ENCODE results near the gene TRIM71. TPM values are rescaled to one million over a fixed set of nuclear protein-coding genes. Genes with fewer than 3 reads are reported as not detected.

The TRIM71 gene
- total and polyA plus RNA-seq, 2 of the 13 experiments (the other 11 are each of a cell fraction or from before 2014, with no cell fraction given), result 21.7 to 76.9 TPM

DNA sequence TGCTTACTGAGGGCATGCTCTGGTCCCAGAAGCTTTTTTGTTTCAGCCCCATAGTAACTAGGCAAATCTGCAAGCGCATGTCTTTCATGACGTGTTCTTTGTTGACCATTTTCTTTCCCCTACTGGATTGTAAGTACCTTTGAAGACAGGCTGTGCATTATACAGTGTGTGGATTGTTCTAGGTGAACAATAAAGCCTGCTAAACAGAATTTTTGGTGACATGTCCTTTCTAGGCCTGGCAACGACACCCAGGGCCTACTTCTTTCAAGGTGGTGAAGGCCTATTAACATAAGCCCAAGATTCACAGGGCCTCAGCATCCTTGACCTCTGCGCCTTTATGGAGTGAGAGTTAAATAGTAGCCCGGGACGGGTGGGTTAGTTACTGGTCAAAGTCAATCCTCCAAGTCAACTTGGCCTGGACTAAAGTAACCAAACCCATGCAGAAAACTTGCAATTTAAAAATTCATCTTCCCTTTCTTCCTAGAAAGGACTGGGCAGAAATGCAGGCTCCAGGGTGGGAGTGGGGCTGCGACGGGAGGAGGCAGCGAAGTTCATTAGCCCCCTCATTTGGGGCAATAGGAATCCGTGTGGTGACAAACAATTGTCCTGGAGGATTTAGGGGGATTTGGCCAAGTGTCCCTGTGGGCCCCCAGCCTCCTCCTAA is 37.6 kb upstream of the TRIM71 start (continued):
- no peak for TF ChIP-seq ZNF12 (CRISPR knock-in tag; IDR thresholded peaks at IDR 0.05)
- TF ChIP-seq PCBP2 (optimal IDR thresholded peaks at IDR 0.05; ENCODE audit: low read depth, low read length, poor library complexity, severe bottlenecking), result no peak
- no peak for TF ChIP-seq CAMTA2 (CRISPR knock-in tag; IDR thresholded peaks at IDR 0.05; ENCODE audit: borderline replicate concordance)
- no peak for TF ChIP-seq FIP1L1 (IDR thresholded peaks at IDR 0.05; ENCODE audit: borderline replicate concordance, insufficient read depth, low read depth, low read length)
- TF ChIP-seq ZFY (CRISPR knock-in tag; IDR thresholded peaks at IDR 0.05), result peak; percentile 60
- TF ChIP-seq ZNF776 (CRISPR knock-in tag; IDR thresholded peaks at IDR 0.05), result no peak
- TF ChIP-seq WIZ (CRISPR knock-in tag; IDR thresholded peaks at IDR 0.05), result no peak
- no peak for TF ChIP-seq ZNF10 (CRISPR knock-in tag; IDR thresholded peaks at IDR 0.05; ENCODE audit: borderline replicate concordance, low read depth)
- no peak for TF ChIP-seq SMAD9 (CRISPR knock-in tag; IDR thresholded peaks at IDR 0.05)
- no peak for TF ChIP-seq PHF21A (CRISPR knock-in tag; IDR thresholded peaks at IDR 0.05)
- no peak for TF ChIP-seq ZNF891 (CRISPR knock-in tag; IDR thresholded peaks at IDR 0.05)
- no peak for TF ChIP-seq ZFP62 (CRISPR knock-in tag; IDR thresholded peaks at IDR 0.05)
- no peak for TF ChIP-seq HMGA1 (CRISPR knock-in tag; conservative IDR thresholded peaks at IDR 0.05)
- TF ChIP-seq ZNF746 (CRISPR knock-in tag; IDR thresholded peaks at IDR 0.05), result no peak; the same call in 1 of the 2 replicates
- TF ChIP-seq SOX13 (IDR thresholded peaks at IDR 0.05), result no peak
- TF ChIP-seq SOX13 (CRISPR knock-in tag; conservative IDR thresholded peaks at IDR 0.05 in 1 of 2, IDR thresholded peaks at IDR 0.05 in 1 of 2), result peak in 1 of 2 experiments; percentile 35; a peak in 2 of 4 replicates
- TF ChIP-seq PAWR (CRISPR knock-in tag; IDR thresholded peaks at IDR 0.05; ENCODE audit: borderline replicate concordance), result no peak
- TF ChIP-seq, protein P1, sequence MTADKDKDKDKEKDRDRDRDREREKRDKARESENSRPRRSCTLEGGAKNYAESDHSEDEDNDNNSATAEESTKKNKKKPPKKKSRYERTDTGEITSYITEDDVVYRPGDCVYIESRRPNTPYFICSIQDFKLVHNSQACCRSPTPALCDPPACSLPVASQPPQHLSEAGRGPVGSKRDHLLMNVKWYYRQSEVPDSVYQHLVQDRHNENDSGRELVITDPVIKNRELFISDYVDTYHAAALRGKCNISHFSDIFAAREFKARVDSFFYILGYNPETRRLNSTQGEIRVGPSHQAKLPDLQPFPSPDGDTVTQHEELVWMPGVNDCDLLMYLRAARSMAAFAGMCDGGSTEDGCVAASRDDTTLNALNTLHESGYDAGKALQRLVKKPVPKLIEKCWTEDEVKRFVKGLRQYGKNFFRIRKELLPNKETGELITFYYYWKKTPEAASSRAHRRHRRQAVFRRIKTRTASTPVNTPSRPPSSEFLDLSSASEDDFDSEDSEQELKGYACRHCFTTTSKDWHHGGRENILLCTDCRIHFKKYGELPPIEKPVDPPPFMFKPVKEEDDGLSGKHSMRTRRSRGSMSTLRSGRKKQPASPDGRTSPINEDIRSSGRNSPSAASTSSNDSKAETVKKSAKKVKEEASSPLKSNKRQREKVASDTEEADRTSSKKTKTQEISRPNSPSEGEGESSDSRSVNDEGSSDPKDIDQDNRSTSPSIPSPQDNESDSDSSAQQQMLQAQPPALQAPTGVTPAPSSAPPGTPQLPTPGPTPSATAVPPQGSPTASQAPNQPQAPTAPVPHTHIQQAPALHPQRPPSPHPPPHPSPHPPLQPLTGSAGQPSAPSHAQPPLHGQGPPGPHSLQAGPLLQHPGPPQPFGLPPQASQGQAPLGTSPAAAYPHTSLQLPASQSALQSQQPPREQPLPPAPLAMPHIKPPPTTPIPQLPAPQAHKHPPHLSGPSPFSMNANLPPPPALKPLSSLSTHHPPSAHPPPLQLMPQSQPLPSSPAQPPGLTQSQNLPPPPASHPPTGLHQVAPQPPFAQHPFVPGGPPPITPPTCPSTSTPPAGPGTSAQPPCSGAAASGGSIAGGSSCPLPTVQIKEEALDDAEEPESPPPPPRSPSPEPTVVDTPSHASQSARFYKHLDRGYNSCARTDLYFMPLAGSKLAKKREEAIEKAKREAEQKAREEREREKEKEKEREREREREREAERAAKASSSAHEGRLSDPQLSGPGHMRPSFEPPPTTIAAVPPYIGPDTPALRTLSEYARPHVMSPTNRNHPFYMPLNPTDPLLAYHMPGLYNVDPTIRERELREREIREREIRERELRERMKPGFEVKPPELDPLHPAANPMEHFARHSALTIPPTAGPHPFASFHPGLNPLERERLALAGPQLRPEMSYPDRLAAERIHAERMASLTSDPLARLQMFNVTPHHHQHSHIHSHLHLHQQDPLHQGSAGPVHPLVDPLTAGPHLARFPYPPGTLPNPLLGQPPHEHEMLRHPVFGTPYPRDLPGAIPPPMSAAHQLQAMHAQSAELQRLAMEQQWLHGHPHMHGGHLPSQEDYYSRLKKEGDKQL (CRISPR knock-in tag; IDR thresholded peaks at IDR 0.05; ENCODE audit: low read depth), result no peak
- TF ChIP-seq, protein P2, sequence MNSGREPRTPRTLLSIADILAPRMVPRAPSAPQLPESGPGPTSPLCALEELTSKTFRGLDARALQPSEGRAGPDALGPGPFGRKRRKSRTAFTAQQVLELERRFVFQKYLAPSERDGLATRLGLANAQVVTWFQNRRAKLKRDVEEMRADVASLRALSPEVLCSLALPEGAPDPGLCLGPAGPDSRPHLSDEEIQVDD (CRISPR knock-in tag; IDR thresholded peaks at IDR 0.05; ENCODE audit: borderline replicate concordance), result no peak
- TF ChIP-seq NBN (conservative IDR thresholded peaks at IDR 0.05), result no peak
- TF ChIP-seq ZBTB21 (CRISPR knock-in tag; IDR thresholded peaks at IDR 0.05), result no peak
- no peak for TF ChIP-seq GABPB1 (CRISPR knock-in tag; IDR thresholded peaks at IDR 0.05)
- TF ChIP-seq SP1 (IDR thresholded peaks at IDR 0.05), result no peak
- no peak for TF ChIP-seq SP1 (CRISPR knock-in tag; IDR thresholded peaks at IDR 0.05)
- TF ChIP-seq PRMT3 (CRISPR knock-in tag; IDR thresholded peaks at IDR 0.05; ENCODE audit: borderline replicate concordance, low read depth), result no peak
- TF ChIP-seq CBX1 (IDR thresholded peaks at IDR 0.05; ENCODE audit: low read depth), result no peak
- TF ChIP-seq TEAD2 (CRISPR knock-in tag; IDR thresholded peaks at IDR 0.05), result no peak
- TF ChIP-seq DR1 (CRISPR knock-in tag; IDR thresholded peaks at IDR 0.05), result 0 out of 2 replicates have a peak, but pooled peaks have one; percentile 14
- no peak for TF ChIP-seq ZNF207 (IDR thresholded peaks at IDR 0.05; ENCODE audit: borderline replicate concordance)

All from HepG2 (cell line).